Activated CD8-positive, alpha-beta memory T cell treated with anti-CD3 and anti-CD28 coated beads for 24 hours (primary cell): Measurements from ENCODE around the gene ZIC5.
"Not testable (repeated sequence)": the region's sequence is repeated elsewhere in the genome, so short reads cannot be mapped to it uniquely, and the experiment has no call there.

ENCODE experiments used
- DNase-seq: peaks from one replicate; pipeline ENCODE4 v3.0.0-alpha.2; 2020

ZIC5 gene

GRCh38 chr13:99959540-99960230 lies 11.9 kb downstream of the ZIC5 start:
- peak; percentile 53 for DNase-seq

DNA sequence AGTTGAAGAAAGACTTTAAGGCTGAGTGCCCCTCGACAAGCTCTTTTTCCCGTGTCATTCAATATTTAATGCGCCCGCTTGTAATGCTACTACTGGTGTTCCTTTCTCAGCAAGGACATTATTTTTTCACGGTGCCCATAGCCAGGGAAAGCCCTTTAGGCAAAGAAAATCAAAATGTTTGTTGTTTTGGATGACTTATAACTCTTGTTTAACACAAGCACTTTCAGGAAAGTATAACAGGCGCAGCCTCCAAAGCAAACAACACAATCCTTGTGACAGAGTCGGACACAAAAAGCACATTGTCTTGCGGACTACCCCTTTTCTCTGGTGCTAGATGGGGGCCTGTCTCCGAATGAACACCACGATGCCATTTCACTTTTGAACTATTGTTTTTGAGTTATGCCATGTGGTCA lies 12.4 kb downstream of the ZIC5 start:
- DNase-seq = no peak

- no peak for DNase-seq
Observed at GRCh38 chr13:99958406-99959126, 13.0 kb downstream of the ZIC5 start.

DNA sequence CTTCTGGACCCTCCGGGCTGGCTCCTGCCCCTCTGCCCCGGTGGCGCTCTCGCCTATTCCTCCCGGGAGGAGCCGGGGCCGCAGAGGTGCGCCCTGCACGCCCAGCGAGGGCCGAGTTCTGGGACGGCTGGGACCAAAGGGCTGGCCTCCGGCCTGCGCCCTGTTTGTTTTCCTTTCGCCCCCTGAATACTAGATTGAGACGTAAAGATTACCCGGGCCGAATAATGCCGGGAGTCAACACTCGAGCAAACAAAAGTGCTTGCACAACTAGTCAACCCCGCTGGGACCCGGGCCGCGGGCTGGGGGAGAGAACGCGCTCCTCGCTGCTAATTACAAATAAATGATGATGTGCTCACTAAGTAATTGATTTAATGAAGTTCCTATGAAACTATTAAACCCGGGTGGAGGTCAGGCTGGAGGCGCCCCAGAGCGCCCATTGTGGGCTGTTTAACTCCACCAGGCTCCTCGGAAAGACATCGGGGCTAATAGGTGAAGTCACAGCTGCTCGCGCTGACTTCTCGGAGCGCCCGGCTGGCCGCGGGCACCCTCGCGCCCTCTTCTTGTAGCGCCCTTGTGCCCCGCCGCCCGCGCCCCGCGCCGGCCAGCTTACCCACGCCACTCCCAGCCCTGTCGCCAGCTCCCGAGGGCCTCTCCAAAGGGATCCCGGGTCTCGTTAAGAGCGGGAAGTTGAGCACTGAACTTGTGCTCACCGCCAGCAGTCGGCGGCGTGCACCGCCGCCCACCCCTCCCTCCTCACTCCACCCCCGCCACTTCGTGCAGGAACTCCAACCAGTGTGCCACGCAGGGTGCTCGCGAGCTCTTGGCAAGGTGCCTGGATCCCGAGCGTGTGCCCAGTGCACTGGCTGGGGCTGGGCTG lies 14.9 kb downstream of the ZIC5 start:
- peak; percentile 64 for DNase-seq

- DNase-seq = peak; percentile 58
Observed at GRCh38 chr13:99955747-99956472, 15.7 kb downstream of the ZIC5 start.

DNA sequence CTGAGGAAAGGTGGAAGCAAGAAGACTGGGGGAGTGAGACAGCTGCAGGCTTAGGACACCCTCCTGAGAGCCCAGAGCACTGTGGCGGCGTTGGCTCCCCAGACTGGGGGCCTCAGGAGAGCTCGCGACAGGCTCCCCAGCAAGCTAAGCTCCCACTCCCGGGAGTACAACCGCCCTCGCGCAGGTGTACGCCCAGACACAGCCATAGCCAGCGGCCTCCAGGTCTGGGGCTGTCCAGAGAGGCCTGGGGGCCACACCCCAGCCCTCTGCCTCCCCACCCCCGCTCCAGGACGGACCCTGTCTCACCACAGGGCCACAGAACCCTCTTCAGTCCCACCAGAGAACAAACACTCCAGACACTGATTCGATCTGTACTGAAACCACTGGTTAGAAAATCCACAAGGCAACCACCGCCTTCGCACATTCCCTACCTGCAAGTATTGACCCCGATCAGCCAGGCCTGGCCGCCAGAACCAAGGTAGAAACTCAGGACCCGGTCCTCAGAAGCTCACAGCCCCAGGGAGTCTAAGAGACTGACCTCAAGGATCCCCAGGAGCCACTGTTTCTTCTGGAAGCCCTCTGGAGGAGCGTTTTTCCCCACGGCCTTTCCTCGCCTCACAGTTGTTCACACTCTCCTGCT lies 16.3 kb downstream of the ZIC5 start:
- no peak for DNase-seq

- no peak for DNase-seq
Observed at GRCh38 chr13:99953138-99953755, 18.3 kb downstream of the ZIC5 start.

- not testable (repeated sequence) for DNase-seq
Observed at GRCh38 chr13:99951666-99952065, 19.9 kb downstream of the ZIC5 start.

DNA sequence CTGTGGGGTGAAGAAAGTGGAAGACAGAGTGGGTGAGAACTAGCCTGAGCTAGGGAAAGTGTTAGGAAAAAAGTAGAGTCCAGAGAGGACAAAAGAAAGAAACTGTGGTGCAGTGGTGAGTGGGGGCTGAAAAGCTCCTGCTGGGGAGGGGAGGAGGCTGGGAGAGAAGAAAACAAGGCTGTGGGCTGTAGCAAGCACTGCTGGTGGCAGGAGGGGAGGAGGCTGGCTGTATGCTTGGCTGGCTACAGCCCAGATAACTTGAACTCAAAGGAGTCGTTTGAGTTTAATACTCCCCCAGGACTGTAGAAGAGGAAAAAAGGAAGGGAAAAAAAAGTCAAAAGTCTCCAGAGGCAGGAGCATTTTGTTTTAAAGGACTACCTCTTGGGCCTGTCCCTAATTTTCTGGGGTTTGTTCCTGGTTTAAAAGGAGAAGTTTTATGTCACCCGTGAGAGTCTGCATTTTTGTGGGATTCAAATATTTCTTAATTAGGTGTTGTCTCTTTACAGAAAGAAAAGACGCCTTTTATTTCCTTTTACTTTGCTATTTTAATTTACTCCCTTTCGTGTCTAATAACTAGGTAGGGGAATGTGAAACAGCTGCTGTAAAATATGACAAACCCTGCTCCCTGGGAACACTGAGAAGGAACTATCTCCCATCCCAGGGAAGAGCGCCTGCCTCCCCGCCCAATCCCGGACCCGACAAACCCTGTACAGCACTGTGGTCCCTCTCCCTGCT lies 21.7 kb downstream of the ZIC5 start:
- no peak for DNase-seq

- no peak for DNase-seq
Observed at GRCh38 chr13:99948907-99949678, 22.5 kb downstream of the ZIC5 start.

DNA sequence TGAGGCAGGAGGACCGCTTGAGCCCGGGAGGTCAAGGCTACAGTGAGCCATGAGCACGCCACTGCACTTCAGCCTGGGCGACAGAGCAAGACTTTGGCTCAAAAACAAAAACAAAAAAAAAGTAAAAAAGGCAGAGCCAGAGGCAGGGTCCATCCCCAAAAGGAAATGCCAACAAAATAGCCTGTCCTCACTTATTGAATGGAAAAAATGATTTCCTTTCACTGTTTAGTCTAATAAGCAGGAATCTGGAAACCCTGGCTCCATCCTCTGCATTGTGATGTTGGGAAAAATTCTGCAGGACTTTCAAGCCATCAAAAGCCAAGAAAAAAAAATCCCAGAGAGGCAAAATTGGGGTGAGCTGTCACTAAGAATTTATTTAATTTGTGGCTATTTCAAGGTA lies 23.2 kb downstream of the ZIC5 start:
- DNase-seq = no peak

DNA sequence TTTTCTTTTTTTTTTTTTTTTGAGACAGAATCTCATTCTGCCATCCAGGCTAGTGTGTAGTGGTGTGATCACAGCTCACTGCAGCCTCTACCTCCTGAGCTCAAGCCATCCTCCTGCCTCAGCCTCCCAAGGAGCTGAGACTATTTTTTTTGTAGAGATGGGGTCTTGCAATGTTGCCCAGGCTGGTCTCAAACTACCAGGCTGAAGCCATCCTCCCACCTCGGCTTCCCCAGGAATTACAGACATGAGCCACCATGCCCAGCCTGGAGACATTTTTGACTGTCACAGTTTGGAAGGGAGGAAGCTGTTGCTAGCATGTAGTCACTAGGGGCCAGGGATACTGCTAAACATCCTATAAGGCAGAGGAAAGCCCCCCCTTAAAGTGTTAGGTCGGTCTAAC lies 23.9 kb downstream of the ZIC5 start:
- no peak for DNase-seq

DNA sequence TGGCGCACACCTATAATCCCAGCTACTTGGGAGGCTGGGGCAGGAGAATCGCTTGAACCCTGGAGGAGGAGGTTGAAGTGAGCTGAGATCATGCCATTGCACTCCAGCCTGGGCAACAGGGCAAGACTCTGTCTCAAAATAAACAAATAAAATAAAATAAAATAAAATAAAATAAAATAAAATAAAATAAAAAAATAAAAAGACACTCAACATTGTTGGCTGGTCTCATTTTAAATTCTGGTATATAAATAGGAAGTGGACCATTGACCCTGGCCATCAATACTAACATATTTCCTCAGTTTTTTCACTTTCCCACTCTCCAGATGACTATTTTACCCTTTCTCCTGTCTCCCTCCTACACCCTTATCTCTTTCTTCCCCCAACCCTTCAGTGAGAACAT lies 26.1 kb downstream of the ZIC5 start:
- not testable (repeated sequence) for DNase-seq

DNA sequence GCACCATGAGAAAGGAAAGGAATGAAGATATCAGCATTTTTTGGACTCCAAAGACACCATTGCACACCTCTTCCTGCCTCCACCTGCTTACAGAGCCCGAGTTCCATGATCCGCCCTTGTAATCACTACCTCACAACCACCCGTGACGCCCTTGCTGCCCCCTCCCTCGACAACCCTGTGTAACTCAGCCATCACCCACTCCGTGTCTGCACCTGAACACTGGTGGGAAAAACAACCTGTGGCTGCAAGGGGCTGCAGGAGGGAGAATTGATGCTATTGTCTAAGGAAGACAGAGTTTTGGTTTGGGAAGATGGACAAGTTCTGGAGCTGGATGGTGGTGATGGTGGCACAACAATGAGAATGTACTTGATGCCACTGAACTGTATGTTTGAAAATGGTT lies 27.0 kb downstream of the ZIC5 start:
- DNase-seq = no peak

GRCh38 chr13:99944102-99944501 lies 27.5 kb downstream of the ZIC5 start:
- DNase-seq = no peak

- no peak for DNase-seq
Observed at GRCh38 chr13:99941911-99942310, 29.7 kb downstream of the ZIC5 start.

DNA sequence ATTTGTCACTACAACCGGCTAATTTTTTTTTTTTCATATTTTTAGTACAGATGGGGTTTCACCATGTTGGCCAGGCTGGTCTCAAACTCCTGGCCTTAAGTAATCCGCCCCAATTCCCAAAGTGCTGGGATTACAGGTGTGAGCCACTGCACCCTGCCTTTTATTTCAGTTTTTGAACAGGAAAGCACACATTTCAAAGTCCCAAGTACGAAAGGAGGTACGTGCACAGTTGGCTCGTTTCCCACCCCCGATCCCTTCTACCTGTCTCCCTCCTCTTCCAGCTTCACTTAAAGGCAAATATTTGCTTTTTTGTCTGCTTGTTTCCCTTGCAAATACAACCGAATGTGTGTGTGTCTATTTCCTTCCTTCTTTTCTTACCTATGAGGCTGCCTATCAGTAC lies 30.5 kb downstream of the ZIC5 start:
- no peak for DNase-seq

- DNase-seq = no peak
Observed at GRCh38 chr13:99938635-99939034, 32.9 kb downstream of the ZIC5 start.

DNA sequence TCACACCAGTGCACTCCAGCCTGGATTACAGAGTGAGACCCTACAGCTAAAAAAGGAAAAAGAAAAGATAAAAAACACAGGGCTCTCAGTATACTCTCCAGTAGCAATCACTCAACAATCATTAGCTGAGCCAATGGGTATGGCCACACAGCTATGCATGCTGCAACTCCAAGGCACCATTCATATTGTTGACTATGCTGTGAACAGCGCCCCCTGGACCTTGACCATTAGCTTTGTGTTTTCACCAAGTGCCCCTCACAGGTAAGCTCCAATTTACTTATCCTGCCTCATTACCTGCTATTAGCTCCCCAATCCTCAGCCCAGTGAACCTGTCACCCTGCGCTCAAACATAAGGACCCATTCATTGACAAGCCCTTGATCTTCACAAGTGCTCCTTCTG lies 35.8 kb downstream of the ZIC5 start:
- DNase-seq = no peak

- no peak for DNase-seq
Observed at GRCh38 chr13:99932912-99933311, 38.7 kb downstream of the ZIC5 start.
